ENCODE results near the gene NOS1.

The NOS1 gene

GRCh38 chr12:117228239-117228638, 133.2 kb downstream of the NOS1 start:
- H3K27ac ChIP-seq (ENCODE audit: low read depth, low read length) = no peak overlapping the region
- no peak overlapping the region for H3K4me3 ChIP-seq (ENCODE audit: low read depth, low read length)
- no peak overlapping the region for H4K12ac ChIP-seq (ENCODE audit: low read depth, low read length)
- no peaks in the 10 kb centered on the region for H3K27me3 ChIP-seq (ENCODE audit: insufficient read depth, low read length)
- no peaks in the 10 kb centered on the region for H3K36me3 ChIP-seq (ENCODE audit: control insufficient read depth in 1 of 2, insufficient read depth in 2 of 2, low read length in 2 of 2)
- no peak overlapping the region for H3K4ac ChIP-seq (ENCODE audit: low read depth, low read length)
- no peak overlapping the region for H2AK5ac ChIP-seq (ENCODE audit: low read length)
- H2AFZ ChIP-seq (ENCODE audit: insufficient read depth, low read length, poor library complexity) = no peak overlapping the region
- DNase-seq = no peak
- no peak overlapping the region for H2BK12ac ChIP-seq (ENCODE audit: low read length)
- no peak overlapping the region for H3K14ac ChIP-seq (ENCODE audit: low read length)
- H4K91ac ChIP-seq (ENCODE audit: low read depth, low read length) = no peak overlapping the region
- H3K4me1 ChIP-seq (ENCODE audit: control insufficient read depth in 1 of 2, insufficient read depth in 2 of 2, low read length in 2 of 2) = no peaks in the 10 kb centered on the region
- H3K9ac ChIP-seq (ENCODE audit: low read length) = no peak overlapping the region
- no peak overlapping the region for H3K18ac ChIP-seq (ENCODE audit: low read length)
- H4K8ac ChIP-seq (ENCODE audit: low read depth, low read length) = no peak overlapping the region
- H2BK5ac ChIP-seq (ENCODE audit: low read depth, low read length, poor library complexity) = no peak overlapping the region
- no peaks in the 10 kb centered on the region for H3K9me3 ChIP-seq (ENCODE audit: insufficient read depth, low read depth, low read length)
- WGBS (ENCODE audit: extremely low coverage, insufficient coverage, insufficient read length) = no CpG with 5 or more reads among the region's 2 CpGs
- no peaks in the 10 kb centered on the region for H3K79me2 ChIP-seq (ENCODE audit: control insufficient read depth, insufficient read depth, low read length, poor library complexity)
- H3K4me2 ChIP-seq (ENCODE audit: low read length) = no peak overlapping the region
- H2BK120ac ChIP-seq (ENCODE audit: insufficient read depth, low read length, poor library complexity) = no peak overlapping the region
- H3K23ac ChIP-seq (ENCODE audit: low read length) = no peak overlapping the region
- no peaks in the 10 kb centered on the region for H3K79me1 ChIP-seq (ENCODE audit: low read length)

- no peak overlapping the region for H3K4me3 ChIP-seq (ENCODE audit: low read depth, low read length)
- H3K4me2 ChIP-seq (ENCODE audit: low read length) = no peak overlapping the region
- no peaks in the 10 kb centered on the region for H3K79me1 ChIP-seq (ENCODE audit: low read length)
- H3K14ac ChIP-seq (ENCODE audit: low read length) = no peak overlapping the region
- H3K27me3 ChIP-seq (ENCODE audit: insufficient read depth, low read length) = no peaks in the 10 kb centered on the region
- H3K27ac ChIP-seq (ENCODE audit: low read depth, low read length) = no peak overlapping the region
- no peak overlapping the region for H2AK5ac ChIP-seq (ENCODE audit: low read length)
- H2BK120ac ChIP-seq (ENCODE audit: insufficient read depth, low read length, poor library complexity) = no peak overlapping the region
- no peaks in the 10 kb centered on the region for H3K79me2 ChIP-seq (ENCODE audit: control insufficient read depth, insufficient read depth, low read length, poor library complexity)
- no peak overlapping the region for H2BK5ac ChIP-seq (ENCODE audit: low read depth, low read length, poor library complexity)
- no peaks in the 10 kb centered on the region for H3K4me1 ChIP-seq (ENCODE audit: control insufficient read depth in 1 of 2, insufficient read depth in 2 of 2, low read length in 2 of 2)
- no peaks in the 10 kb centered on the region for H3K36me3 ChIP-seq (ENCODE audit: control insufficient read depth in 1 of 2, insufficient read depth in 2 of 2, low read length in 2 of 2)
- no peak overlapping the region for H3K4ac ChIP-seq (ENCODE audit: low read depth, low read length)
- H2BK12ac ChIP-seq (ENCODE audit: low read length) = no peak overlapping the region
- H3K9me3 ChIP-seq (ENCODE audit: insufficient read depth, low read depth, low read length) = peaks cover 2% of the 10 kb centered on the region
- no peak overlapping the region for H4K12ac ChIP-seq (ENCODE audit: low read depth, low read length)
- no peak overlapping the region for H2AFZ ChIP-seq (ENCODE audit: insufficient read depth, low read length, poor library complexity)
- H3K23ac ChIP-seq (ENCODE audit: low read length) = no peak overlapping the region
- no peak overlapping the region for H3K18ac ChIP-seq (ENCODE audit: low read length)
- no peak for DNase-seq
- H3K9ac ChIP-seq (ENCODE audit: low read length) = no peak overlapping the region
- WGBS (ENCODE audit: extremely low coverage, insufficient coverage, insufficient read length) = no CpG with 5 or more reads among the region's 12 CpGs
- no peak overlapping the region for H4K91ac ChIP-seq (ENCODE audit: low read depth, low read length)
- no peak overlapping the region for H4K8ac ChIP-seq (ENCODE audit: low read depth, low read length)
Observed at GRCh38 chr12:117227000-117227653, 134.3 kb downstream of the NOS1 start.

- Histone ChIP-seq H2AK5ac (ENCODE audit: low read length) (no peak overlapping the region), H2AFZ (ENCODE audit: insufficient read depth, low read length, poor library complexity) (no peak overlapping the region), H3K79me2 (ENCODE audit: control insufficient read depth, insufficient read depth, low read length, poor library complexity) (no peaks in the 10 kb centered on the region), H3K4me2 (ENCODE audit: low read length) (no peak overlapping the region), H4K8ac (ENCODE audit: low read depth, low read length) (no peak overlapping the region), H3K27ac (ENCODE audit: low read depth, low read length) (no peak overlapping the region), H3K4ac (ENCODE audit: low read depth, low read length) (no peak overlapping the region), H2BK5ac (ENCODE audit: low read depth, low read length, poor library complexity) (no peak overlapping the region), H3K23ac (ENCODE audit: low read length) (no peak overlapping the region), H2BK12ac (ENCODE audit: low read length) (no peak overlapping the region), H3K79me1 (ENCODE audit: low read length) (no peaks in the 10 kb centered on the region), H4K91ac (ENCODE audit: low read depth, low read length) (no peak overlapping the region), H3K4me3 (ENCODE audit: low read depth, low read length) (no peak overlapping the region), H3K14ac (ENCODE audit: low read length) (no peak overlapping the region), H3K9ac (ENCODE audit: low read length) (no peak overlapping the region), H3K9me3 (ENCODE audit: insufficient read depth, low read depth, low read length) (peaks cover 2% of the 10 kb centered on the region), H4K12ac (ENCODE audit: low read depth, low read length) (no peak overlapping the region), H2BK120ac (ENCODE audit: insufficient read depth, low read length, poor library complexity) (no peak overlapping the region), H3K4me1 (ENCODE audit: control insufficient read depth in 1 of 2, insufficient read depth in 2 of 2, low read length in 2 of 2) (no peaks in the 10 kb centered on the region), H3K18ac (ENCODE audit: low read length) (no peak overlapping the region), H3K36me3 (ENCODE audit: control insufficient read depth in 1 of 2, insufficient read depth in 2 of 2, low read length in 2 of 2) (no peaks in the 10 kb centered on the region), H3K27me3 (ENCODE audit: insufficient read depth, low read length) (no peaks in the 10 kb centered on the region)
- no peak for DNase-seq
- WGBS (ENCODE audit: extremely low coverage, insufficient coverage, insufficient read length) = no CpG with 5 or more reads among the region's 10 CpGs
Observed at GRCh38 chr12:117226505-117226904, 134.9 kb downstream of the NOS1 start.

GRCh38 chr12:117225179-117225578, 136.2 kb downstream of the NOS1 start:
- H3K4me2 ChIP-seq (ENCODE audit: low read length) = no peak overlapping the region
- H3K36me3 ChIP-seq (ENCODE audit: control insufficient read depth in 1 of 2, insufficient read depth in 2 of 2, low read length in 2 of 2) = no peaks in the 10 kb centered on the region
- no peak overlapping the region for H2AK5ac ChIP-seq (ENCODE audit: low read length)
- no peaks in the 10 kb centered on the region for H3K4me1 ChIP-seq (ENCODE audit: control insufficient read depth in 1 of 2, insufficient read depth in 2 of 2, low read length in 2 of 2)
- no peaks in the 10 kb centered on the region for H3K79me1 ChIP-seq (ENCODE audit: low read length)
- no peaks in the 10 kb centered on the region for H3K79me2 ChIP-seq (ENCODE audit: control insufficient read depth, insufficient read depth, low read length, poor library complexity)
- no peak overlapping the region for H3K4me3 ChIP-seq (ENCODE audit: low read depth, low read length)
- no peaks in the 10 kb centered on the region for H3K27me3 ChIP-seq (ENCODE audit: insufficient read depth, low read length)
- H3K18ac ChIP-seq (ENCODE audit: low read length) = no peak overlapping the region
- no CpG with 5 or more reads among the region's 6 CpGs for WGBS (ENCODE audit: extremely low coverage, insufficient coverage, insufficient read length)
- H3K23ac ChIP-seq (ENCODE audit: low read length) = no peak overlapping the region
- H3K9ac ChIP-seq (ENCODE audit: low read length) = peak overlapping the region; percentile 64
- no peak overlapping the region for H3K27ac ChIP-seq (ENCODE audit: low read depth, low read length)
- H2AFZ ChIP-seq (ENCODE audit: insufficient read depth, low read length, poor library complexity) = no peak overlapping the region
- H2BK12ac ChIP-seq (ENCODE audit: low read length) = no peak overlapping the region
- H4K91ac ChIP-seq (ENCODE audit: low read depth, low read length) = no peak overlapping the region
- no peak for DNase-seq
- H2BK5ac ChIP-seq (ENCODE audit: low read depth, low read length, poor library complexity) = no peak overlapping the region
- no peak overlapping the region for H4K8ac ChIP-seq (ENCODE audit: low read depth, low read length)
- no peak overlapping the region for H4K12ac ChIP-seq (ENCODE audit: low read depth, low read length)
- H2BK120ac ChIP-seq (ENCODE audit: insufficient read depth, low read length, poor library complexity) = no peak overlapping the region
- H3K14ac ChIP-seq (ENCODE audit: low read length) = no peak overlapping the region
- peaks cover 2% of the 10 kb centered on the region for H3K9me3 ChIP-seq (ENCODE audit: insufficient read depth, low read depth, low read length)
- no peak overlapping the region for H3K4ac ChIP-seq (ENCODE audit: low read depth, low read length)

All from trophoblast cell (in vitro differentiated cells and primary cell).